Measurements from ENCODE around the gene SPTB.

DNA sequence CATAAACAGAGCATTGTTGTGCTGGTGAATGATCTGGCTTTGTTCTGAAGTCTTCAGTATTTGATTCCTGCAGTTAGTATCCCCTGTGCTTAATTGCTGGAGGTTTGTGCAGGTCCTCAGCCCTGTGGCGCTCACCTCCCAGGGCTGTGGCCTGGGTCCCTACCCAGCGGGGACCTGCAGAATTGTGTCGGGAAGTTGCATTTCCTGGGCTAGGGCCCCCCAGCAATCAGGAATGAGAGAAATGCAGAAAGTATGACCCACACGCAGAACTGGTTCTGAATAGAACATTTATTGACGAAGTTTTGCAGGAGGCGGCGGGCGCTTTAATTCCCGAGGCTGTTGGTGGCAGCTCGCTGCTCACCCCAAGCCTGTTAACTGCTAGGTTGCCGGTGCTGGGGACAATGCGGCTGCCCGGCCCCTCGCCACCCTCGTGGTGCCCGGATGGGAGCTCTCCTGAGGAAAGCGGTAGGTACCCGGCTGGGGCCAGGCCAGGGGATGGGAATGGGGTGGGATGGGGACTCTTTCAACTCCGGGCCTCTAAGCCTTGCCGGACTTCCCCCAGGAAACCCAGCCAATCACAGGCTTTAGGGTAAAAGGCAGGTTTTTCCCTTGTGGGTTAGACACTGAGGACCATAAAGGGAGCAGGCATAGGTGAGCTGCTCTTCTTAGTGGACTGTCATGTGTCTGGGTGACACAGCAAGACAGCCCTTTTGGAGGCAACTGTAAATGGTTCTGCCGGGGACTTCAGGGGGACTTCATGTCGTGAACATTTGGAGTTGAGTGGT, 163.9 kb downstream of the SPTB start:
- TF ChIP-seq U2AF2 (optimal IDR thresholded peaks at IDR 0.05; ENCODE audit: low read depth, low read length) (no peak), ELF1 (tag; IDR thresholded peaks at IDR 0.05) (no peak), TCF3 (CRISPR knock-in tag; IDR thresholded peaks at IDR 0.05) (no peak), NR4A1 (CRISPR knock-in tag; IDR thresholded peaks at IDR 0.05) (no peak), NR4A1 (tag; IDR thresholded peaks at IDR 0.05) (no peak), JUN (IDR thresholded peaks at IDR 0.05; ENCODE audit: borderline replicate concordance, low read depth, low read length) (no peak), JUN (CRISPR knock-in tag; IDR thresholded peaks at IDR 0.05; ENCODE audit: borderline replicate concordance) (no peak)
- TF ChIP-seq, protein P1, sequence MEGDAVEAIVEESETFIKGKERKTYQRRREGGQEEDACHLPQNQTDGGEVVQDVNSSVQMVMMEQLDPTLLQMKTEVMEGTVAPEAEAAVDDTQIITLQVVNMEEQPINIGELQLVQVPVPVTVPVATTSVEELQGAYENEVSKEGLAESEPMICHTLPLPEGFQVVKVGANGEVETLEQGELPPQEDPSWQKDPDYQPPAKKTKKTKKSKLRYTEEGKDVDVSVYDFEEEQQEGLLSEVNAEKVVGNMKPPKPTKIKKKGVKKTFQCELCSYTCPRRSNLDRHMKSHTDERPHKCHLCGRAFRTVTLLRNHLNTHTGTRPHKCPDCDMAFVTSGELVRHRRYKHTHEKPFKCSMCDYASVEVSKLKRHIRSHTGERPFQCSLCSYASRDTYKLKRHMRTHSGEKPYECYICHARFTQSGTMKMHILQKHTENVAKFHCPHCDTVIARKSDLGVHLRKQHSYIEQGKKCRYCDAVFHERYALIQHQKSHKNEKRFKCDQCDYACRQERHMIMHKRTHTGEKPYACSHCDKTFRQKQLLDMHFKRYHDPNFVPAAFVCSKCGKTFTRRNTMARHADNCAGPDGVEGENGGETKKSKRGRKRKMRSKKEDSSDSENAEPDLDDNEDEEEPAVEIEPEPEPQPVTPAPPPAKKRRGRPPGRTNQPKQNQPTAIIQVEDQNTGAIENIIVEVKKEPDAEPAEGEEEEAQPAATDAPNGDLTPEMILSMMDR (IDR thresholded peaks at IDR 0.05 in 2 of 3, conservative IDR thresholded peaks at IDR 0.05 in 1 of 3; ENCODE audit: insufficient read depth in 2 of 3, low read depth in 1 of 3, low read length in 3 of 3) = no peak

All from K562 (cell line).